HEK293 (cell line): Measurements from ENCODE around the gene PMS1.

Experiments used
- CTCF ChIA-PET: fragments of 350-600 bp; formaldehyde crosslinking; extraction: SDS; loops from one replicate; lab custom pipeline; 2021; ENCODE audit warnings: antibody characterized with exemption; lab: Yijun Ruan, JAX
- POLR2A ChIA-PET: fragments of 300-600 bp; formaldehyde crosslinking; extraction: SDS; loops from one replicate; lab custom pipeline; 2020; ENCODE audit warnings: antibody characterized with exemption, inconsistent platforms; lab: Yijun Ruan, JAX
- H3K27ac ChIP-seq: fragments of 200-500 bp; sonication (Bioruptor generic); 2 replicates; pipeline ENCODE4 v1.5.1; 2014; ENCODE audit warnings: low read depth, low read length, control low read depth, inconsistent platforms; ENCODE audit errors: extremely low read depth
- H3K36me3 ChIP-seq, 2 experiments: fragments of 200-500 bp in 1 of 2; sonication (Bioruptor generic) in 1 of 2; 1 replicate in 1 of 2; 2 replicates in 1 of 2; pipeline ENCODE4 v1.5.1; 2014 to 2017; ENCODE audit warnings: inconsistent platforms in 2 of 2, low read length in 2 of 2; ENCODE audit not compliant: control insufficient read depth in 2 of 2, insufficient read depth in 1 of 2
- H3K4me1 ChIP-seq: fragments of 200-500 bp; sonication (Bioruptor generic); 2 replicates; pipeline ENCODE4 v1.5.1; 2014; ENCODE audit warnings: mild to moderate bottlenecking, low read length, inconsistent platforms; ENCODE audit not compliant: control insufficient read depth, insufficient read depth
- H3K4me3 ChIP-seq: 2 replicates; pipeline ENCODE4 v1.5.1; 2011; ENCODE audit warnings: low read depth, mild to moderate bottlenecking, control low read depth, low read length, moderate library complexity
- H3K9me3 ChIP-seq: fragments of 200-500 bp; sonication (Bioruptor generic); 2 replicates; pipeline ENCODE4 v1.5.1; 2014; ENCODE audit warnings: low read depth, low read length, inconsistent platforms; ENCODE audit not compliant: control insufficient read depth, insufficient read depth
- KLF8 ChIP-seq: fragments of 450-650 bp; formaldehyde crosslinking; IDR thresholded peaks from 2 replicates; pipeline ENCODE4 v1.5.1; 2016; ENCODE audit warnings: missing biosample characterization, missing genetic modification characterization
- SCRT2 ChIP-seq: fragments of 450-650 bp; formaldehyde crosslinking; IDR thresholded peaks from 2 replicates; pipeline ENCODE4 v1.5.1; 2016; ENCODE audit warnings: missing biosample characterization, missing genetic modification characterization
- TCF7L2 ChIP-seq: IDR thresholded peaks from 2 replicates; pipeline ENCODE4 v1.6.1; 2011; ENCODE audit warnings: low read depth, mild to moderate bottlenecking, inconsistent platforms, low read length, moderate library complexity, borderline replicate concordance
- ZFP3 ChIP-seq: fragments of 450-650 bp; formaldehyde crosslinking; IDR thresholded peaks from 2 replicates; pipeline ENCODE4 v1.5.1; 2016; ENCODE audit warnings: low read depth, missing biosample characterization, missing genetic modification characterization
- ZNF140 ChIP-seq: fragments of 450-650 bp; formaldehyde crosslinking; IDR thresholded peaks from 2 replicates; pipeline ENCODE4 v1.5.1; 2016; ENCODE audit warnings: missing biosample characterization, missing genetic modification characterization
- ZNF16 ChIP-seq: fragments of 450-650 bp; formaldehyde crosslinking; IDR thresholded peaks from 2 replicates; pipeline ENCODE4 v1.5.1; 2016; ENCODE audit warnings: low read depth, missing biosample characterization, missing genetic modification characterization
- ZNF623 ChIP-seq: fragments of 450-650 bp; formaldehyde crosslinking; IDR thresholded peaks from 2 replicates; pipeline ENCODE4 v1.5.1; 2016; ENCODE audit warnings: missing biosample characterization, missing genetic modification characterization
- ZNF658 ChIP-seq: fragments of 450-650 bp; formaldehyde crosslinking; IDR thresholded peaks from 2 replicates; pipeline ENCODE4; 2016; ENCODE audit warnings: missing biosample characterization, missing genetic modification characterization
- ZNF830 ChIP-seq: fragments of 450-650 bp; IDR thresholded peaks from 2 replicates; pipeline ENCODE4 v1.5.0; 2018; ENCODE audit warnings: missing biosample characterization, missing genetic modification characterization, low read depth, mild to moderate bottlenecking, moderate library complexity
- TF ChIP-seq, protein P1 (sequence below): fragments of 450-650 bp; formaldehyde crosslinking; conservative IDR thresholded peaks from 2 replicates; pipeline ENCODE4 v1.5.1; 2016; ENCODE audit warnings: low read depth, missing biosample characterization, missing genetic modification characterization
- TF ChIP-seq, protein P2 (sequence below): fragments of 450-650 bp; formaldehyde crosslinking; IDR thresholded peaks from 2 replicates; pipeline ENCODE4 v1.5.1; 2017; ENCODE audit warnings: missing biosample characterization, missing genetic modification characterization
- TF ChIP-seq, protein P3 (sequence below): fragments of 450-650 bp; formaldehyde crosslinking; IDR thresholded peaks from 2 replicates; pipeline ENCODE4 v1.5.1; 2016; ENCODE audit warnings: missing biosample characterization, missing genetic modification characterization, borderline replicate concordance
- TF ChIP-seq, protein P4 (sequence below): fragments of 450-650 bp; formaldehyde crosslinking; IDR thresholded peaks from 2 replicates; pipeline ENCODE4 v1.5.1; 2016; ENCODE audit warnings: missing biosample characterization, missing genetic modification characterization
- TF ChIP-seq, protein P5 (sequence below): sonication (generic); formaldehyde crosslinking; IDR thresholded peaks from 2 replicates; pipeline ENCODE4 v1.8.1; 2022; ENCODE audit warnings: mild to moderate bottlenecking, moderate library complexity, missing genetic modification reagents

PMS1 gene

DNA sequence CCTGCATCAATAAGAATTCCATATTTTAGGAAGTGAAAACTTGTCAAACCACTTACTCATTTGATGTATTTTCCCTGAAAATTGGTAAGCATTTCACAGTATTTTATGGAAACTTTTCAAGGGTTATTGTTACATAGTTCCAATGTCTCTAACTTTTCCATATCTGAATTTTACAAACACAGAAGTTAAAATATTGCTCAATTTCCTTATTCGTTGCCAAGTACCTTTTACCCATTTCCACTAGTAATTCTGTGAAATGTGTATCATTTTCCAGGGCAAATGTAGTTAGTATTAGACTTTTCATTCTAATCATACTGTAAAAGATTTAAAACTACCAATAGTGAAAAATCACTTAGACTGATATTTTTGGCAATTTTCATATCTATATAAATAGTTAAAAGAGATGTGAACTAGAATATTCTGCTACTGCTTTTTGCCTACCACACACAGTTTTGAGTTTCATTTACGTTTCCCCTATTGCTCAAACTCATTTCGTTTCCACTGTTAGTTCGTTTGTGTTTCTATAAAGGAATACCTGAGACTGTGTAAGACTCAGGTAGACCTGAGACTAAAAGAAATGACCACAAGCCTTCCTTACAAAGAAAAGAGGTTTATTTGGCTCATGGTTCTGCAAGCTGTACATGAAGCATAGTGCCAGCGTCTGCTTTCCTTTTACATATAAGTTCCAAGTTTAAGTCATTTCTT lies 86.3 kb downstream of the PMS1 start (continued):
- TF ChIP-seq, protein P1, sequence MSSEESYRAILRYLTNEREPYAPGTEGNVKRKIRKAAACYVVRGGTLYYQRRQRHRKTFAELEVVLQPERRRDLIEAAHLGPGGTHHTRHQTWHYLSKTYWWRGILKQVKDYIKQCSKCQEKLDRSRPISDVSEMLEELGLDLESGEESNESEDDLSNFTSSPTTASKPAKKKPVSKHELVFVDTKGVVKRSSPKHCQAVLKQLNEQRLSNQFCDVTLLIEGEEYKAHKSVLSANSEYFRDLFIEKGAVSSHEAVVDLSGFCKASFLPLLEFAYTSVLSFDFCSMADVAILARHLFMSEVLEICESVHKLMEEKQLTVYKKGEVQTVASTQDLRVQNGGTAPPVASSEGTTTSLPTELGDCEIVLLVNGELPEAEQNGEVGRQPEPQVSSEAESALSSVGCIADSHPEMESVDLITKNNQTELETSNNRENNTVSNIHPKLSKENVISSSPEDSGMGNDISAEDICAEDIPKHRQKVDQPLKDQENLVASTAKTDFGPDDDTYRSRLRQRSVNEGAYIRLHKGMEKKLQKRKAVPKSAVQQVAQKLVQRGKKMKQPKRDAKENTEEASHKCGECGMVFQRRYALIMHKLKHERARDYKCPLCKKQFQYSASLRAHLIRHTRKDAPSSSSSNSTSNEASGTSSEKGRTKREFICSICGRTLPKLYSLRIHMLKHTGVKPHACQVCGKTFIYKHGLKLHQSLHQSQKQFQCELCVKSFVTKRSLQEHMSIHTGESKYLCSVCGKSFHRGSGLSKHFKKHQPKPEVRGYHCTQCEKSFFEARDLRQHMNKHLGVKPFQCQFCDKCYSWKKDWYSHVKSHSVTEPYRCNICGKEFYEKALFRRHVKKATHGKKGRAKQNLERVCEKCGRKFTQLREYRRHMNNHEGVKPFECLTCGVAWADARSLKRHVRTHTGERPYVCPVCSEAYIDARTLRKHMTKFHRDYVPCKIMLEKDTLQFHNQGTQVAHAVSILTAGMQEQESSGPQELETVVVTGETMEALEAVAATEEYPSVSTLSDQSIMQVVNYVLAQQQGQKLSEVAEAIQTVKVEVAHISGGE (tag by site-specific recombination) = no peak
- TF ChIP-seq ZNF830 (tag by site-specific recombination) (no peak), SCRT2 (no peak), ZFP3 (tag by site-specific recombination) (no peak)
- TF ChIP-seq, protein P2, sequence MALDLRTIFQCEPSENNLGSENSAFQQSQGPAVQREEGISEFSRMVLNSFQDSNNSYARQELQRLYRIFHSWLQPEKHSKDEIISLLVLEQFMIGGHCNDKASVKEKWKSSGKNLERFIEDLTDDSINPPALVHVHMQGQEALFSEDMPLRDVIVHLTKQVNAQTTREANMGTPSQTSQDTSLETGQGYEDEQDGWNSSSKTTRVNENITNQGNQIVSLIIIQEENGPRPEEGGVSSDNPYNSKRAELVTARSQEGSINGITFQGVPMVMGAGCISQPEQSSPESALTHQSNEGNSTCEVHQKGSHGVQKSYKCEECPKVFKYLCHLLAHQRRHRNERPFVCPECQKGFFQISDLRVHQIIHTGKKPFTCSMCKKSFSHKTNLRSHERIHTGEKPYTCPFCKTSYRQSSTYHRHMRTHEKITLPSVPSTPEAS (tag by site-specific recombination) = no peak
- TF ChIP-seq, protein P3, sequence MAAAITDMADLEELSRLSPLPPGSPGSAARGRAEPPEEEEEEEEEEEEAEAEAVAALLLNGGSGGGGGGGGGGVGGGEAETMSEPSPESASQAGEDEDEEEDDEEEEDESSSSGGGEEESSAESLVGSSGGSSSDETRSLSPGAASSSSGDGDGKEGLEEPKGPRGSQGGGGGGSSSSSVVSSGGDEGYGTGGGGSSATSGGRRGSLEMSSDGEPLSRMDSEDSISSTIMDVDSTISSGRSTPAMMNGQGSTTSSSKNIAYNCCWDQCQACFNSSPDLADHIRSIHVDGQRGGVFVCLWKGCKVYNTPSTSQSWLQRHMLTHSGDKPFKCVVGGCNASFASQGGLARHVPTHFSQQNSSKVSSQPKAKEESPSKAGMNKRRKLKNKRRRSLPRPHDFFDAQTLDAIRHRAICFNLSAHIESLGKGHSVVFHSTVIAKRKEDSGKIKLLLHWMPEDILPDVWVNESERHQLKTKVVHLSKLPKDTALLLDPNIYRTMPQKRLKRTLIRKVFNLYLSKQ (tag by site-specific recombination) = no peak

DNA sequence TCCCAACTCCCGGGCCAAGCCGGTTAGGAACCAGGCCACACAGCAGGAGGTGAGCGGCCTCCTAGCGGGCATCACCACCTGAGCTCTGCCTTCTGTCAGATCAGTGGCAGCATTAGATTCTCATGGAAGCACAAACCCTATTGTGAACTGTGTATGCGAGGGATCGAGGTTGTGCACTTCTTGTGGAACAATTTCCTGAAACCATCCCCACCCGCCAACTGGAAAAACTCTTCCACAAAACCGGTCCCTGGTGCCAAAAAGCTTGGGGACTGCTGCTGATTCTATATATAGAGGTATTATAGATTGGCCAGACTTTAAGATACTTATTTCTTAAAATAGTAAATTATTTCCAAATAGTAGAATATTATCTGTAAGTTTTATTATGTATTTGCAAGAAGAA lies 89.4 kb downstream of the PMS1 start:
- CTCF ChIA-PET = no interaction called here
- no peak for TF ChIP-seq ZNF140
- no peak for TF ChIP-seq ZNF16 (tag by site-specific recombination)
- TF ChIP-seq ZNF658 = no peak
- TF ChIP-seq ZNF623 (tag by site-specific recombination) = no peak
- TF ChIP-seq, protein P4, sequence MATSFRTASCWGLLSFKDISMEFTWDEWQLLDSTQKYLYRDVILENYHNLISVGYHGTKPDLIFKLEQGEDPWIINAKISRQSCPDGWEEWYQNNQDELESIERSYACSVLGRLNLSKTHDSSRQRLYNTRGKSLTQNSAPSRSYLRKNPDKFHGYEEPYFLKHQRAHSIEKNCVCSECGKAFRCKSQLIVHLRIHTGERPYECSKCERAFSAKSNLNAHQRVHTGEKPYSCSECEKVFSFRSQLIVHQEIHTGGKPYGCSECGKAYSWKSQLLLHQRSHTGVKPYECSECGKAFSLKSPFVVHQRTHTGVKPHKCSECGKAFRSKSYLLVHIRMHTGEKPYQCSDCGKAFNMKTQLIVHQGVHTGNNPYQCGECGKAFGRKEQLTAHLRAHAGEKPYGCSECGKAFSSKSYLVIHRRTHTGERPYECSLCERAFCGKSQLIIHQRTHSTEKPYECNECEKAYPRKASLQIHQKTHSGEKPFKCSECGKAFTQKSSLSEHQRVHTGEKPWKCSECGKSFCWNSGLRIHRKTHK (tag by site-specific recombination) = no peak
- TF ChIP-seq, protein P5, sequence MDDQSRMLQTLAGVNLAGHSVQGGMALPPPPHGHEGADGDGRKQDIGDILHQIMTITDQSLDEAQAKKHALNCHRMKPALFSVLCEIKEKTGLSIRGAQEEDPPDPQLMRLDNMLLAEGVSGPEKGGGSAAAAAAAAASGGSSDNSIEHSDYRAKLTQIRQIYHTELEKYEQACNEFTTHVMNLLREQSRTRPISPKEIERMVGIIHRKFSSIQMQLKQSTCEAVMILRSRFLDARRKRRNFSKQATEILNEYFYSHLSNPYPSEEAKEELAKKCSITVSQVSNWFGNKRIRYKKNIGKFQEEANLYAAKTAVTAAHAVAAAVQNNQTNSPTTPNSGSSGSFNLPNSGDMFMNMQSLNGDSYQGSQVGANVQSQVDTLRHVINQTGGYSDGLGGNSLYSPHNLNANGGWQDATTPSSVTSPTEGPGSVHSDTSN (CRISPR knock-in tag) = no peak
- no peak for TF ChIP-seq TCF7L2
- no peak for TF ChIP-seq KLF8
- no peaks in the 10 kb centered on the region for H3K9me3 ChIP-seq
- H3K4me1 ChIP-seq = no peaks in the 10 kb centered on the region
- H3K27ac ChIP-seq = no peak overlapping the region
- POLR2A ChIA-PET = no interaction called here
- peaks cover 7 to 16% of the 10 kb centered on the region in 2 experiments; a peak in 2 of 3 replicates for H3K36me3 ChIP-seq
- no peak overlapping the region for H3K4me3 ChIP-seq
